Measurements from ENCODE around the gene EMP1. TPM values are rescaled to one million over a fixed set of nuclear protein-coding genes. Genes with fewer than 3 reads are reported as not detected.

The EMP1 gene
- total RNA-seq, 1 donor from 2014 or later, result 226 TPM

GRCh38 chr12:13223179-13223804 lies 26.8 kb downstream of the EMP1 start:
- DNase-seq, result peak; percentile 41

- DNase-seq, result no peak
Observed at GRCh38 chr12:13223941-13224340, 27.4 kb downstream of the EMP1 start.

- no peak for DNase-seq
Observed at GRCh38 chr12:13227191-13227590, 30.7 kb downstream of the EMP1 start.

- DNase-seq, result no peak
Observed at GRCh38 chr12:13228579-13228978, 32.1 kb downstream of the EMP1 start.

GRCh38 chr12:13229504-13229903 lies 33.0 kb downstream of the EMP1 start:
- no peak for DNase-seq

GRCh38 chr12:13230500-13230899 lies 34.0 kb downstream of the EMP1 start:
- no peak for DNase-seq

- peak; percentile 77 for DNase-seq
Observed at GRCh38 chr12:13233830-13234641, 37.5 kb downstream of the EMP1 start.

- DNase-seq, result no peak
Observed at GRCh38 chr12:13238204-13238603, 41.7 kb downstream of the EMP1 start.

GRCh38 chr12:13241833-13242488 lies 45.4 kb downstream of the EMP1 start:
- DNase-seq, result no peak

- no peak for DNase-seq
Observed at GRCh38 chr12:13242936-13243335, 46.4 kb downstream of the EMP1 start.

- no peak for DNase-seq
Observed at GRCh38 chr12:13243516-13244070, 47.1 kb downstream of the EMP1 start.

GRCh38 chr12:13247596-13247995 lies 51.1 kb downstream of the EMP1 start:
- DNase-seq, result no peak

- DNase-seq, result no peak
Observed at GRCh38 chr12:13248964-13249363, 52.4 kb downstream of the EMP1 start.

- no peak for DNase-seq
Observed at GRCh38 chr12:13250416-13250815, 53.9 kb downstream of the EMP1 start.

GRCh38 chr12:13251521-13251920 lies 55.0 kb downstream of the EMP1 start:
- DNase-seq, result no peak

GRCh38 chr12:13252024-13252423 lies 55.5 kb downstream of the EMP1 start:
- no peak for DNase-seq

- no peak for DNase-seq
Observed at GRCh38 chr12:13252616-13253015, 56.1 kb downstream of the EMP1 start.

GRCh38 chr12:13253966-13254760 lies 57.6 kb downstream of the EMP1 start:
- DNase-seq, result no peak

- peak; percentile 97 for DNase-seq
Observed at GRCh38 chr12:13255792-13256691, 59.5 kb downstream of the EMP1 start.

- no peak for DNase-seq
Observed at GRCh38 chr12:13256692-13257045, 60.1 kb downstream of the EMP1 start.

GRCh38 chr12:13257356-13257875 lies 60.9 kb downstream of the EMP1 start:
- peak; percentile 13 for DNase-seq

Data from tongue (tissue), 2 donors.